Ureter (tissue), 1 donor: Measurements from ENCODE around the gene C12orf57. TPM values are rescaled to one million over a fixed set of nuclear protein-coding genes. Genes with fewer than 3 reads are reported as not detected.

Source experiments
- DNase-seq: peaks from one replicate; pipeline ENCODE4 v3.0.0-alpha.2; 2020; ENCODE audit warnings: low spot score
- total RNA-seq: library from RNA; stranded (reverse); gene quantifications from one replicate; pipeline ENCODE4 v1.2.4, GENCODE V29; 2023
- donor health status: DM: yes; HTN: yes; CAD: no.

C12orf57 gene
- total RNA-seq, 1 donor from 2014 or later: 172 TPM

DNA sequence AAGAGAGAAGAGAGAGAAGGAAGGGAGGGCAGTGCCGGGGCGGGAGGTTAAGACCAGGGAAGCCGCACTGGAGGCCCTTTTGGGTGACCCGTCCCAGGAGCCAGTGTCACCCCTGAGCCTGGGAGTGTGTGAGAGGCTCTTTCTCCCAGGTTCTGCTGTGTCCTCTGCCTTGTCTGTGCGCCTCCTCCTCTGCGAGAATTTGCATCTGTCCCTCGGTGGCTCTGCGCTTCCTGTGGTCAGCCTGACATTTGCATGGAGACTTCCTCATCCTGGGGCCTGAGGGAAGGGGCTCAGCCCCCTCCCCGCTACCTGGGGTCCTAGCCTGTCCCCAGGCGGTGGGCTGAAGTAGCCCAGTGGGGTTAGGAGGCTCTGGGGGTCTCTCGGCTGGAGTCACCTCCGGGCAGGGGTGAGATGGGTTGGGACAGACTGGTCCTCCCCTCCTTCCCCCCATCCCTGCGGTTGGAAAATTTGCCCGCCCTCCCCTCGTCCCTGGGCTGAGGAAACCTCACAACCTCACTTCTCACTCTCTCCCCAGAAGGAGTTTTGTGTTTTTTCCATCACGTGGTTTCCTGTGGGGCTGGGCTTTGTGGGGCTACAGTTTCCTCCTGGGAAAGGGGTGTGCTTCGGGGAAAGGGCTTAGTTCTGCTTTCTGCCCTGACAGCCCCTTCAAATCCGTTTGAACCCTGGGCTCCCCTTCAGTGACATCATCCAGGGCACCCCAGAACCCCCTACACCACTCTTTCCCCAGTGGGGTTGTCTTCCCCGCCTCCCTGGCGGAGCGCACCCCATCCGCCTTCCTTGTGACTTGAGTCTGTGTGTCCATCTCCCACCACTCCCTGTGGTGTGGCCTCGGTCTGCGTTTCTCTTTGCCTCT lies 9.9 kb downstream of the C12orf57 start:
- peak; percentile 73 for DNase-seq

DNA sequence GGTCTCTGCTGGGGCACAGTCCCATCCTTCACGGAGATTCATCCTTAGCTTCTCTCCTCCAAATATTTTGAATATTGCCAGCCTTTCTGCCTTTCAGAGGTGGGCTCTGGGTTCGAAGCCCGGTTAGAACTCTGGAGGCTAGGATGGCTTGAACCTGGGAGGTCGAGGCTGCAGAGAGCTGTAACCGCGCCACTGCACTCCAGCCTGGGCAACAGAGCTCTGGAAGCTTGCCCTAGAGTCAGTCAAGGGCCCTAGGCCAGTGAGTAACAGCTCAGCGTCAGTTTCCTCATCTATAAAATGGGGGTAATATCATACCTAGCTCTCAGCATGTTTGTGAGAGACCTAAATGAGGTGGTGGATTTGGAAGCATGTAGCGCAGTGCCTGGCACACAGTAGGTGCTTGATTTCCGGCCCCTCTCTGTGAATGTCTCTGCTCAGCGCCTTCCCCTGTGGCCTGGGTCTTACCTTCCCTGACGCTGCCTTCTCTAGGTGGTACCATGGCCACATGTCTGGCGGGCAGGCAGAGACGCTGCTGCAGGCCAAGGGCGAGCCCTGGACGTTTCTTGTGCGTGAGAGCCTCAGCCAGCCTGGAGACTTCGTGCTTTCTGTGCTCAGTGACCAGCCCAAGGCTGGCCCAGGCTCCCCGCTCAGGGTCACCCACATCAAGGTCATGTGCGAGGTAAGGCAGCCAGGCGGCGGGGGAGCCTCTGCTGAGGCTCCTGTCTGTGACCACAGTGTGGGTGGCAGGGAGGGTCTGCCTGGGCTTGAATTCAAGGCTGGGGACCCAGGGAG lies 10.7 kb downstream of the C12orf57 start:
- no peak for DNase-seq

GRCh38 chr12:6955108-6956020 lies 11.5 kb downstream of the C12orf57 start:
- no peak for DNase-seq

GRCh38 chr12:6956021-6956727 lies 12.4 kb downstream of the C12orf57 start:
- DNase-seq: no peak

- no peak for DNase-seq
Measured at GRCh38 chr12:6957151-6957701, 13.4 kb downstream of the C12orf57 start.

- no peak for DNase-seq
Measured at GRCh38 chr12:6957741-6958608, 14.2 kb downstream of the C12orf57 start.

- no peak for DNase-seq
Measured at GRCh38 chr12:6958609-6959057, 14.8 kb downstream of the C12orf57 start.

DNA sequence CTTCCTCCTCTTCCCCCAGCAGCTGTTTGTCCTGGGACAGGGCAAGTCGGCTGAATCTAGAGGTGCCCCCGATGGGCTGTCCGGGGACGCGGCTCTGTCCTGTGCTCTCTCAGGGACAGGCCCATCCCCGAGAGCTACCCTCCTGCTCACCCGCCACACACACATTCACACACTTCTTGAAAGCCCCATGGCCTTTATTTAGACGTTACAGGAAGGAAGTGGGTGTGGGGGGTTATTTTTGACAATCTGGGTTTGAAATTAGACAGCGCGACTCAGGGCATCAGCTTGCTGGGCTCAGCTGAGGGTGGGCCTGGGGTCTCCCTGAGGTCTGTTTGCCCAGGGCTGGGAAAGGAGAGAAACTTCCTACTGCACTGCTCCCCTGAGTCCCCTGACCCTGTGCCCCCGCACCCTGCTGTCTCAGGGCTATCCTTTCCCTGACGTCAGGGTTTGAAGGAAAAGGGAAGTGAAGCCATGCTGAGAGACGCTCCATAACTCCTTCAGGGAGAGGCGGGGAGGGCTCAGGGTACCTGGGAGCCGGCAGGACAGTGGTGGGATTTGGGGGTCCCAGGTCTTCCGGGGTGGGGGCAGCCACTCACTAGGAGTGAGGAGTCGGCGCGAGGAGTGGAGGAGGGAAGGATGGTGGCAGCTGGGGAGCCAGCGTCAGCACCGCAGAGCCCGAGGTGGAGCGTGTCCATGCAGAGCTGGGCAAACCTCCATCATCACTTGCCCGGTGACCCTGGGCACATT lies 15.4 kb downstream of the C12orf57 start:
- no peak for DNase-seq

DNA sequence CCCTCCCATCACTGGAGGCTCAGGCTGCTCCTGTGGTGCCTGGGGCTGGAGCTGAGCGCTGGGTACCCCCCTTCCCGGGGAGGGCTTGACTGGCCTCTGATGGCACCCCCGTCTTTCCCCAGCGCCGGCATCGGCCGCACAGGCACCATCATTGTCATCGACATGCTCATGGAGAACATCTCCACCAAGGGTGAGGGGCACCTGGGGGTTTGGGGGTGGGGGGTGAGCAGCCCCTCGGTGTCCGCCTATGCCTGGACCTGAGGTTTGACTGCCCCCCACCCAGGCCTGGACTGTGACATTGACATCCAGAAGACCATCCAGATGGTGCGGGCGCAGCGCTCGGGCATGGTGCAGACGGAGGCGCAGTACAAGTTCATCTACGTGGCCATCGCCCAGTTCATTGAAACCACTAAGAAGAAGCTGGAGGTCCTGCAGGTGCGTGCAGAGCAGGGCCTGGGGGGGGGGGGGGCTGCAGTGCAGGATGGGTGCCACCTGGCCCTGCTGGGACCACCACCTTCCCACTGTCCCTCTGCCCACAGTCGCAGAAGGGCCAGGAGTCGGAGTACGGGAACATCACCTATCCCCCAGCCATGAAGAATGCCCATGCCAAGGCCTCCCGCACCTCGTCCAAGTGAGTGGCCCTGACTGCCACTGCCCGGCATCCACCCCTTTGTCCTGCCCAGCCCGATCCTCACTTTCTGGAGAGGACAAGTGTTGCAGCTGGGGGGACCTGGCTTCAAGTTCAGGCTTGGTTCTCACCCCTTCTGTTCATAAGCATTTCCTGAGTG lies 16.2 kb downstream of the C12orf57 start:
- no peak for DNase-seq

DNA sequence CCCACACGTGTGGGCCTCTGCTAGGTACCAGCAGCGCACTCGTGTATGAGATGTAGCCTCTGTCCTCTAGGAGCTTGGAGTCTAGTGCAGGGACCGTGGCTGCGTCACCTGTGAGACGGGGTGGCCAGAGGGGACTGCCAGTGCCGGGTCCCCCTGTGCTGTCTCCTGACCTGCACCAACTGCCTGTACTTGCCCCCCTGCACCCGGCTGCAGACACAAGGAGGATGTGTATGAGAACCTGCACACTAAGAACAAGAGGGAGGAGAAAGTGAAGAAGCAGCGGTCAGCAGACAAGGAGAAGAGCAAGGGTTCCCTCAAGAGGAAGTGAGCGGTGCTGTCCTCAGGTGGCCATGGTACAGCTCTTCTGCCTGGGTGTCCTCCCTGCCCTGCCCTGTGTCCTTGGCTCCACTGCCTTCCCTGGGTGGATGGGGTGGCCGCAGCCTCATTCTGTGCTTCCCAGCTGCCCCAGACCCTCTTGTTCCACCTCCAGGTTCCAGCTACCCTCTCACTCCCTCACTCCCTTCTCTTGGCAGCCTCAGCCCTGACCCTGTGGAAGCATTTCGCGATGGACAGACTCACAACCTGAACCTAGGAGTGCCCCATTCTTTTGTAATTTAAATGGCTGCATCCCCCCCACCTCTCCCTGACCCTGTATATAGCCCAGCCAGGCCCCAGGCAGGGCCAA lies 16.9 kb downstream of the C12orf57 start:
- no peak for DNase-seq

DNA sequence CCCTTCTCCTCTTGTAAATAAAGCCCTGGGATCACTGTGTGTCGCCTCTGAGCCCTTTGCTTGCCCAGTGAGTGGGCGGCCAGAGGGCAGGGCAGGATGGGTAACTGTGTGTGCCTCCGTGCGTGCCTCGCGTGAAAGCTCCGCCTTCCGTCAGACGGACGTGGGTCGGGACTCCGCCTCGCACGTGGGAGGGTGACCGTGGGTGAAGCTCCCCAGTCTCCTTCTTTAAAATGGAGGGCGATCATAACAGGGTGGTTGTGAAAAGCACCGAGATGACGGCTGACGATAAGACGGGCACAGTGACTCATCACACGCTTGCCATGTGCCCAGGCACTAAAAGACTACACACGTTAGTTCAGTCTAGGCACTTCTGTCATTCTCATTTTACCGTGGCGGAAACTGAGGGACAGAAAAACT lies 17.5 kb downstream of the C12orf57 start:
- DNase-seq: peak; percentile 81

- no peak for DNase-seq
Measured at GRCh38 chr12:6961695-6962284, 18.0 kb downstream of the C12orf57 start.

GRCh38 chr12:6962285-6963015 lies 18.6 kb downstream of the C12orf57 start:
- peak; percentile 86 for DNase-seq

DNA sequence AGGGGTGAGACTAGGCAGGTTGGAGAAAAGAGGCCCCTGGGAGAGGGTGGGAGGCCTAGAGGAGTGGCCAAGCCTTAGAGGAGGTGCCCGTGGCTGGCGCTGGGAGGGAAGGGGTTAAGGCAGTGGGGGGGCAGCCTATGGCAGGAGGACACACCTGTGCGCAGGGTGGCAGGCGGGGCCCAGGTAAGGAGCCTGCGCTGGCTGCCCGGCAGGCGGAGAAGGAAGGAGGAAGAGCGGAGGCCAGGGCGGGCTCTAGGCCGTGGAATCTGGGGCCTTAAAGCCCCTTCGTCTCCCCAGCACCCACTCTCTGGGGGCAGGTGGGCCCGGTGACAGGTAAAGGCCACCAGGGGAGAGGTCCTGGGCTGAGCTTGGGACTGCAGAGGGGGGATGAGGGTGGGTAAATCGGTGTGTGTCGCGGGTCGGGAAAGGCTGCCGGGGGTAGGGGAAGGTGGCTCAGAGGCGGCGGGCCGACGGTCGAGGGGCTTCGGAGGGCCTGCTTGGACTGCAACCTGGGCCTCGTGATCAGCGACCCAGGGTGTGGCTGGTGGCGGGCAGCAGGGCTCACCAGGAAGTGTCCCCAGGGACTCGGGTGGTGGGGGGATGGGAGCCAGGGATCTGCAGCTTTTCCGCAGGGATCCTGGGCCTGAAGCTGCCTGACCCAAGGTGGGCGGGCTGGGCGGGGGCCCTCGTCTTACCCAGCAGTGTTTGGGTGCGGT lies 19.4 kb downstream of the C12orf57 start:
- peak; percentile 94 for DNase-seq

- no peak for DNase-seq
Measured at GRCh38 chr12:6963791-6964413, 20.1 kb downstream of the C12orf57 start.
